GM12874 (cell line): ENCODE measurements around the gene TGM6.

Experiments
- TF ChIP-seq, protein P1 (sequence below): IDR thresholded peaks from 2 replicates; pipeline ENCODE4 v1.5.1; 2011; ENCODE audit warnings: low read depth, mild to moderate bottlenecking, control low read depth, low read length, moderate library complexity; ENCODE audit not compliant: insufficient read depth

Gene TGM6

DNA sequence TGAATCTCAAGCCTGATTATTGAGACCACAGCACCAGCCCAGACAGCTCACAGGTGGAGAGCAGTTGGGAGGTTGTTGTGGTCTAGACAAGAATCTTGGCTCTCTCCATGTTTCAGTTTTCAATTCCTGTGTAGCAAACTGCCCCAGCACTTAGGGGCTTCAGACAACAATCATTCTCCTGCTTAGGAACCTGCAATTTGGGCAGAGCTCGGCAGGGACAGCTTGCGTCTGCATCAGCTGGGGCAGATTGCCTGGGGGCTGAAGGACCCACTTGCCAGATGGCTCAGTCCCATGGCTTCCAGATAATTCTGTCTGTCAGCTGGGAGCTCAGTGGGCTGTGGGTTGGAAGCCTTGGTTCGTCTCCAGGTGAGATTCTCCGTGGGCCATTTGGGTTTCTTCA lies 6.9 kb downstream of the TGM6 start:
- TF ChIP-seq, protein P1, sequence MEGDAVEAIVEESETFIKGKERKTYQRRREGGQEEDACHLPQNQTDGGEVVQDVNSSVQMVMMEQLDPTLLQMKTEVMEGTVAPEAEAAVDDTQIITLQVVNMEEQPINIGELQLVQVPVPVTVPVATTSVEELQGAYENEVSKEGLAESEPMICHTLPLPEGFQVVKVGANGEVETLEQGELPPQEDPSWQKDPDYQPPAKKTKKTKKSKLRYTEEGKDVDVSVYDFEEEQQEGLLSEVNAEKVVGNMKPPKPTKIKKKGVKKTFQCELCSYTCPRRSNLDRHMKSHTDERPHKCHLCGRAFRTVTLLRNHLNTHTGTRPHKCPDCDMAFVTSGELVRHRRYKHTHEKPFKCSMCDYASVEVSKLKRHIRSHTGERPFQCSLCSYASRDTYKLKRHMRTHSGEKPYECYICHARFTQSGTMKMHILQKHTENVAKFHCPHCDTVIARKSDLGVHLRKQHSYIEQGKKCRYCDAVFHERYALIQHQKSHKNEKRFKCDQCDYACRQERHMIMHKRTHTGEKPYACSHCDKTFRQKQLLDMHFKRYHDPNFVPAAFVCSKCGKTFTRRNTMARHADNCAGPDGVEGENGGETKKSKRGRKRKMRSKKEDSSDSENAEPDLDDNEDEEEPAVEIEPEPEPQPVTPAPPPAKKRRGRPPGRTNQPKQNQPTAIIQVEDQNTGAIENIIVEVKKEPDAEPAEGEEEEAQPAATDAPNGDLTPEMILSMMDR: no peak

DNA sequence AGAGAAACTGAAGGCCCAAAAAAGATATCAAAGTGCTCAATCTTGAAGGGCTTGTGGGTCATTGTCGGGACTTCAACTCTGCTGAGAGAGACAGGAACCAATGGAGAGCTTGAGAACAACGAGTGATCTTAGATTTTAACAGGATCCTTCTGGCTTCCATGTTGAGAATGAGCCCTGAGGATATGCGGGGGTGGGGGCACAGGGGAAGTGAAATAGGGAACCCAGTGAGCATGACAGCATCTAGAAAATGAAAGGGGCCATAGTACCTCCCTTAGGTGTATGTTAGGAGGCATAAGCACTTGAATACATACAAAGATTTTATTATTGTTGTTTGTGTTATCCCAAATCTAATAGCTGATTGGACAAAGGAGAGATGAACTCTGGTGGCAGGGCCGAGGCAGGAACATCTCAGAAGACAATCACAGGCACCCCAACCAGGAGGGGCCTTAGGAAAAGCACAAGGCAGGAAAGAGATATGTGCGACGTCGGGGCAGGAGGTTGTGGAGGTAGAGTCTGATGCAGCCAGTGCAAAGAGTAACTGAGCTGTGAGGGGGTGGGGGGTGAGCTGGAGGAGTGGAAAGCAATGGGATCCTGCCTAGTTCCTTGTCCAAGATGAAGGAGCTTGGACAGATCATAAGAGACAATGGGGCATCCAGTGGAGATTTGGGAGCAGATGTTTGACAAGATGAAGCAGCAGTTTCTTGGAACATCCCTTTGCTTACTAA lies 10.4 kb downstream of the TGM6 start:
- TF ChIP-seq, protein P1: no peak

DNA sequence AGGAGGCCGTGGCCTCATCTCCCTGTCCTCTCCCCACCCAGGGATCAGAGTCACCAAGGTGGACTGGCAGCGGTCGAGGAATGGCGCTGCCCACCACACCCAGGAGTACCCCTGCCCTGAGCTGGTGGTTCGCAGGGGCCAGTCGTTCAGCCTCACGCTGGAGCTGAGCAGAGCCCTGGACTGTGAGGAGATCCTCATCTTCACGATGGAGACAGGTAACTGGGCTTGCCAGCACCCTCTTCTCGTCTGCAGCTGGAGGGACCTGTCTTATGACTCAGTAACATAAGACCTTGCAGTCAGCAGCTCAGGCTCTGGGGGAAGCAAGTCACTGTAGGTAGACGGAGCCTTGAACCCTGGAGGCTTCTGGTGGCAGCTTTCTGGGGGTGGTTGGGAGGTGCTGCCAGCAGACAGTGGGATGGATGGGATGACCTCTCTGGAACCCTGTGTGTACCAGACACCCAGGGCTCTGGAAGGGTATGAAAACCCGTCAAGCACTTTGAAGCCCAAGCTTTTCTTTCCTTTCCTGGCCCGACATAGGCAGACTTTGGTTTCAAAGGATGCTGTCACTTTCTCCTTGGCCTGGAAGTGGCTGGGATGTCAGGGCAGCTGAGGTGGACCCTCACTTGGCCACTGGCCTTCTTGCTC lies 13.8 kb downstream of the TGM6 start:
- TF ChIP-seq, protein P1: no peak

DNA sequence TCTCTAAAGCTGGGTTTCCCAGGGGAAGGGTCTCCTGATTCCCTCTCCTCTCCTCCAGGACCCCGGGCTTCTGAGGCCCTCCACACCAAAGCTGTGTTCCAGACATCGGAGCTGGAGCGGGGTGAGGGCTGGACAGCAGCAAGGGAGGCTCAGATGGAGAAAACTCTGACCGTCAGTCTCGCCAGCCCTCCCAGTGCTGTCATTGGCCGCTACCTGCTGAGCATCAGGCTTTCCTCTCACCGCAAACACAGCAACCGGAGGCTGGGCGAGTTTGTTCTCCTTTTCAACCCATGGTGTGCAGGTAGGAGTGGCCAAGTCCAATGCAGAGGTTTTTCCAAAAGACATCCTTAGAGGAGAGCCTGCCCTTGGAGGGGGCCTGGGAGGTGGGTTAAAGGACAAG lies 14.4 kb downstream of the TGM6 start:
- TF ChIP-seq, protein P1: no peak

DNA sequence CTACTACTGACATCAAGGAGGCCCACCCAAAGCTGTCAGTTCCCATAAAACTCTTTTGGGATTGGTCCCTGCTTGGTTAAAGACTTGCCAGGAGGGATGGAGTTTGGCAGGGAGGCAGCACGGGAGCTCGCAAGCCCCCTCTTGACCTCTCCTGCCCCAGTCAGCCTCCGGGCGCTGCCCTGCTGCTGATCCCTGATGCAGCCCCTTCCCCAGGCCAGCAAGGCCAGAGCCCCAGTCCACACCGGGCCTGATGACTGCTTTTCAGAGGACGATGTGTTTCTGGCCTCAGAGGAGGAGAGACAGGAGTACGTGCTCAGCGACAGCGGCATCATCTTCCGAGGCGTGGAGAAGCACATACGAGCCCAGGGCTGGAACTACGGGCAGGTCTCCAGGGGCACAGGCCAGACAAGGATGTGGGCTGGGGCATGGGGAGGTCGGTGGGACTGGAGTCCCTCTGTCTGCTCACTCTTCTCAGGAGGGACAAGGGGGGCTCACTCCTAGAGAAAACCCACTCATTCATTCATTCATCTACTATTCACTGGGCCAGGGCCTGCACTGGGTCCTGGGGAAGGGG lies 15.6 kb downstream of the TGM6 start:
- TF ChIP-seq, protein P1: no peak

DNA sequence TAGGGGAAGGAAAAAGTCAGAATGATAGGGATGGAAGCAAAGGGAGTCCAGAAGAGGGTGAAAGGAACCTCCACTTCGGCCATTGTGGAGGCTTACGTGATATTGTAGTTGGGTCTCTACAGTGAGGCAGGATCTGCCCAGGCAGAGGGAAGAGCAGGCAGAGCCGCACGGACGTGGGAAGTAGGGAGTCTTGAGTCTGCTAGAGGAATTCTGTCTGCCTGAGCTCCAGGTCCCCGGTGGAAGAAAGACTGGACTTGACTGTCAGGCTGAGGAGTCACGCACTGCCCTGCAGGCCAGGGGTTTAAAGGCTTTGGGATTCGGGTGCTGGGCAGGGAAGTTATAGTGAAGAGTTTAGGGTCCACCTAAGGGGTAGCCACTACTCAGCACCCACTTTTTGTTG lies 16.4 kb downstream of the TGM6 start:
- TF ChIP-seq, protein P1: no peak

DNA sequence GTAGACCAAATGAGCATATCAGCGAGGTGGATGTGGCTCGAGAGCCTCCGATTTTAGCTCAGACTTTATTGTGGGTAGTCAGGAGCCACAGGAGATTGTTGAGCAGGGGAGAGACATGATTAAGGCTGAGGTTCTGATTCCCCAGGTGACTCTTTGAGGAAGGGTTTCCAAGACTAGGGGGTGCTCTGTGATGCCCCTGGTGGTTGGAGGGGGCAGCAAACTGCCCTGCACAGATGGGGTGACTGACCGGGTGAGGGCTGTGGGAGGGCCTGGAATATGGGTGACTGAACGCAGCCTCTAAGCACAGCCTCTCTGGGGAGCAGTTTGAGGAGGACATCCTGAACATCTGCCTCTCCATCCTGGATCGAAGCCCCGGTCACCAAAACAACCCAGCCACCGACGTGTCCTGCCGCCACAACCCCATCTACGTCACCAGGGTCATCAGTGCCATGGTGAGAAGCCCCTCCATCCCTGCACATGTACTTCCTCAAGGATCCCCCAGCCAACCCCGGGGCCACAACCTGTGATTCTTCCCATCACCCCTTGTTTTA lies 17.0 kb downstream of the TGM6 start:
- TF ChIP-seq, protein P1: peak; percentile 29; the same call in 1 of the 2 replicates
